ENCODE measurements around the gene TYMP.

The TYMP gene

GRCh38 chr22:50504369-50505211, 25.2 kb downstream of the TYMP start:
- DNase-seq: no peak

GRCh38 chr22:50503475-50504145, 26.2 kb downstream of the TYMP start:
- DNase-seq: no peak

DNA sequence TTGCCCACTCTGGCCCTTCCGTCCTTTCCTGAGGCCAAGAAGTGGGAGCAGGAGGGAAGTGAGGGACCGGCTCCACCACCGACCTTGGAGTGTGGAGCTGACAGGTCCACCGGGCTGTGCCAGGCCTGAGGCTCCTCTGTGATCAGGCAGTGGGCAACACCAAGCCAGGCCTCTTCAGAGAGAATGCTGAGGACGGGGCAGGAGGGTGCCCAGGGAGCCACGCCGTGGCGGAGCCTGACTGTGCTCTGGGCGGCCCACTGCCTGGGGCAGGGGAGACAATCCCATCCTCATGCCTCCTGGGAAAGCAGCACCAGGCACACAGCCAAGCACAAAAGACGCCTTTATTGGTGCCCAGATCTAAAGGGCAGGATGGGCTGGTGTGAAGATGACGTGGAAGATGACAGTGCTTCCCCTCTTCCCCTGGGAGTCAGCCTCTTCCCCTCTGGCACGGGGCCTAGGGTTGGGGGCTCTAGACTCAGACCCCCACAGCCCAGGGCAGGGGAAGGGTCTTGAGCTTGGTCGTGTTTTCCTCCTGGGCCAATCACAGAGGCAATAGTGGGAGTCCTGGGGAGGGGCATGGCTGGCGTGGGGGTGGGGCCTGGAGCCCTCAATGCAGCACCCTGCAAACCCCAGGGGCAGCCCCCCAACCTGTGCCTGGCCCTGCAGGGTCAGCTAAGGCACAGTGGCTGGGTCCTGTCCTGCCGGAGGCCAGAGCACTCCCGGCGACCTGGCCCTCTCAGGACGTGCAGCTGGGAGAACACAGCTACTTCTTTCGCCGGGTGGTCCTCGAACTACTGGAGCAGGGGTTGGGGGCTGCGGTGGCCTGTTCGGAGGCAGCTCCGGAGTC, 27.0 kb downstream of the TYMP start:
- no peak for DNase-seq

DNA sequence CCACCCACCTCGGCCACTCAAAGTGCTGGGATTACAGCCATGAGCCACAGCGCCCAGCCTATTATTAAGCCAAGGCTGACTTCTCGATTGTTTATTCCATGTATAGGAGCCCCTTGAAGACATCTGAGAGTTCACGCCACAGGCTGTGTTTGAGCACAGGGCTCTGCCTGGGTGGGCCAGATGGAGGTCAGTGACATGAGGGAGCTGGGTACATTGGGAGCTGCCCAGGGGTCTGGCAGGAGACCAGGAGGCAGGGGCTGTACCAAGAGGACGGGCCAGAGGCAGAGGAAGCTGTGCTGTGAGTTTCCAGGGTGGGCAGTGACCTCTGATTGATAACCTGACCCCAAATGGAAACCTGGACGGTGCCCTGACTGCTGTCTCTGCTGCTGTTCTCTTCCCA, 27.7 kb downstream of the TYMP start:
- no peak for DNase-seq

GRCh38 chr22:50500452-50500851, 29.4 kb downstream of the TYMP start:
- no peak for DNase-seq

DNA sequence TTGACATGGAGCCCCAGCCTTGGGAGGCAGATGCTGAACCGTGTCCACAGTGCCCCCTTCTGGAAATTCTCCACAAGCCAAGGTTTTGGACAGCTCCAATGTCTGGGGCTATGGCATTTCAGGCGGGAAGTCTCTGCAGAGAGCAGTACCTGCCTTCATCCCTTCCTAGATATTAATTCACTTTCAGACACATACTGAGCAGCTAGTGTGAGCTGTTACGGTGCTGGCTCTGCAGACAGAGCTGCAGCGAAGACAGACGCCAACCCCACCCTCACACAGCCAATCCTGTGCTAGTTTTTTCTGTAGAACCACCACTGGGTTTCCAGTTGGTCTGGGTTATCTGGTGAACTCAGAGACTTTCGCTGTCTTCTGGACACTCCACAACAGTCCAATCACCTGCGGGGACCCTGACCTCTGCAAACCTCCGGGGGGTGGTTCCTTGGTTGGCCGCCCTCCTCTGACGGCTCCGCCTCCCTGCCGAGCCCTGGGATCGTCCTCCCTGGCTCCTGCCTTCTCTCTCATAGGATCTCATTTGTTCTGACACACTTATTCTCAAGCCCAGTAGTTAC, 31.4 kb downstream of the TYMP start:
- peak; percentile 48 for DNase-seq

DNA sequence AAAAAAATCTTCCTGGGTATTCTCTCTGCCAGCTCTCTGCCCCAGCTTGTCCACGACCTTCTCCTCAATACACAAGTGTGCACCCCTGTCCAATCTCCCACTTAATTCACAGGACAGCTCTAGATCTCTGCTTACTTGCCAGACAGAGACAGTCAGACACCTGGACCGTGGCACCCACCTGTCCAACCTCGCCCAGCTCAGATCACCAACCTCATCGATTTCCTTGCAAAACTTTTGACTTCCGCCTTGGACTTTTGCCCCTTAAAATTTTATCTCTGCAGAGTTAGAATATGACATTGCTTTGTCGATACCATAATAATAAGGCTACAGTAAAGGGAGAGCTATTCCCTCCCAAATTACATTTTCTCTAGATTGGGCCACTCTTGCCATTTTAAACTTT, 32.7 kb downstream of the TYMP start:
- no peak for DNase-seq

GRCh38 chr22:50490531-50491308, 39.1 kb downstream of the TYMP start:
- no peak for DNase-seq

DNA sequence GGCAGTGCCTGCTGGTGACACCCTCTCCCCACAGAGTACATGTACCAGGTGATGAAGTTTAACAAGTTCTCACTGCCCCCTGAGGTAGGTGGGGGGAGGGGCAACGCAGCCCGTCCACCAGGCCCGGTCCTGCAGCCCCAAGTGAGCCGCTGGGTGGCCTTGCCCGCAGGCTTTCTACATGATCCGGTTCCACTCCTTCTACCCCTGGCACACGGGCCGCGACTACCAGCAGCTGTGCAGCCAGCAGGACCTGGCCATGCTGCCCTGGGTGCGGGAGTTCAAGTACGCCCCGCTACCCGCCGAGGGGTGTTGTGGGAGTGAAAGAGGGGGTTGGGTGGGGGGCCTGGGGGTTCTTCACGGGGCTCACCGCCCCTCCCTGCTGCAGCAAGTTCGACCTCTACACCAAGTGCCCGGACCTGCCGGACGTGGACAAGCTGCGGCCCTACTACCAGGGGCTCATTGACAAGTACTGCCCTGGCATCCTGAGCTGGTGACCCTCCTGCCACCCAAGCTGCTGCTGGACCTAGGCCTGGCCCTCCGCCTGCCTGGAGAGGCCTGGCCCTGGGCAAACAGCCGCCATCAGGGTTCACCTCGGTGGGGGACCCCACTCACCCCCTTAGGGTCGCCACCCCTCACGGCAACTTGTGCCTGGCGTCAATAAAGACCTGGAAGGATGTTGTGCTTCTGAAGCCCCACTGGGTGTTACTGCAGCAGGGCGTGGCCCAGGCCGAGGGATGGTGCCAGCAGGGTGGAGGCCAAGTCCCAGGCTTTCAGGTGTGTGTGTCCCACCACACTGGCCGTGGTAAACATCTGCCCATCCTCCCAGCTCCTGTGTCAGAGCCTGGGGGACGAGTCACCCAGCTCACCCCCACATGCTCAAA, 40.2 kb downstream of the TYMP start:
- DNase-seq: no peak

DNA sequence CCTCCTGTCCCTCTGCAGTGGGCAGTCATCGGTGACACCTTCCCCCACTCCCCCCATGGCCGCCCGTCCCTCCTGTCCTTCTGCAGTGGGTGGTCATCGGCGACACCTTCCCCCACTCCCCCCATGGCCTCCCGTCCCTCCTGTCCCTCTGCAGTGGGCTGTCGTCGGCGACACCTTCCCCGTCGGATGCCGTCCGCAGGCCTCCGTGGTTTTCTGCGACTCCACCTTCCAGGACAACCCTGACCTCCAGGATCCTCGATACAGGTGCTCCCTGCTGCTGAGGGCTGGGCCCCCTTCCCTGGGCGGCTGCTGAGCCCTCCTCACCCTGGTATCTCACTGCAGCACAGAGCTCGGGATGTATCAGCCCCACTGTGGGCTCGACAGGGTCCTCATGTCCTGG, 40.9 kb downstream of the TYMP start:
- no peak for DNase-seq

DNA sequence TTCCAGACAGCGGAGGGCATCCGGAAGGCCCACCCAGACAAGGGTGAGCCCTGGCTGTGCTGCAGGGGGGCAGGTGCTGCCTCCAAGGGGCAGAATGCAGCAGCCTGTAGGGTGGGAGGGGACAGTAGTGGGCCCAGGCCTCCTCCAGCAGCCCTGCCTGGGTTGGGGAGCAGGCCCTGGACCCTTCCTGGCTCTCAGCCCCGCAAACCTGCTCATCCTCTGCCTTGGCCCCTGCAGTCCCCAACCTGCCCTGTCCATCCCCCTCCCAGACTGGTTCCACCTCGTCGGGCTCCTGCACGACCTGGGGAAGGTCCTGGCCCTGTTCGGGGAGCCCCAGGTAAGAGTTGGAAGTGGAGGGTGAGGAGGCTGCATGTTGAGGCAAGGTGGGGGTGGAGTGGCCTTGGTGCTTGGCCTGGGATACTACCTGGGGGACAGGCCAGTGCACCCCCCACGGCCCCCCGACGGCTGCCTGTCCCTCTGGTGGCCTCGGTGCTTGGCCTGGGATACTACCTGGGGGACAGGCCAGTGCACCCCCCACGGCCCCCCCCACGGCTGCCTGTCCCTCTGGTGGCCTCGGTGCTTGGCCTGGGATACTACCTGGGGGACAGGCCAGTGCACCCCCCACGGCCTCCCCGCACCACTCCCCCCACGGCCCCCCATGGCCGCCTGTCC, 41.7 kb downstream of the TYMP start:
- DNase-seq: no peak

DNA sequence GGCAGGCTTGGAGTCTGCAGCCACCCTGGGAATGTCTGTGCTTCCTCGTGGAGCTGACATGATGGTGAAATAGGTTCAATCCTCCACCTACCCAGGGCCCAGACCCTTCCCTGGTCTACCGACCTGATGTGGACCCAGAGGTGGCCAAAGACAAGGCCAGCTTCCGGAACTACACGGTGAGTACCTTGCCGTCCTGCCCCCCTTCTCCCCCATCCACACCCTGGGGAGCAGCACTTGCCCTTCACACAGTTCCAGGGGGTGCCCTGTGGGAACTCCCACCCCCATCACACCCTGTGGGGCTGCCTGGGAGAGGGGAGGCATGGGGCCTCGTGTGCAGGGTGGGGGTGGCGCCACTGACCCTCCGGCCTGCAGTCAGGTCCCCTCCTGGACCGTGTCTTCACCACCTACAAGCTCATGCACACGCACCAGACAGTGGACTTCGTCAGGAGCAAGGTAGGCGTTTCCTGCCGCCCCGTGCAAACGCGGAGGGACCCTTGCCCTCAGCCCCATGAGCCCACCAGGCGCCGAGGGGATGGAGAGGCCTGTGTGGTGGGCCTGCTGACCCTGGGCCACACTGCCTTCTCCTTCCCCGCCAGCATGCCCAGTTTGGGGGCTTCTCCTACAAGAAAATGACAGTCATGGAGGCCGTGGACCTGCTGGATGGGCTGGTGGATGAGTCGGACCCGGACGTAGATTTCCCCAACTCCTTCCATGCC, 42.4 kb downstream of the TYMP start:
- DNase-seq: no peak

- DNase-seq: no peak
Measured at GRCh38 chr22:50486561-50487289, 43.1 kb downstream of the TYMP start, which contains the start of gene MIOX. Gene MIOX, plus strand, starts transcription at chr22:50486859. Its CDS starts 39 bp downstream, at chr22:50486898.

DNA sequence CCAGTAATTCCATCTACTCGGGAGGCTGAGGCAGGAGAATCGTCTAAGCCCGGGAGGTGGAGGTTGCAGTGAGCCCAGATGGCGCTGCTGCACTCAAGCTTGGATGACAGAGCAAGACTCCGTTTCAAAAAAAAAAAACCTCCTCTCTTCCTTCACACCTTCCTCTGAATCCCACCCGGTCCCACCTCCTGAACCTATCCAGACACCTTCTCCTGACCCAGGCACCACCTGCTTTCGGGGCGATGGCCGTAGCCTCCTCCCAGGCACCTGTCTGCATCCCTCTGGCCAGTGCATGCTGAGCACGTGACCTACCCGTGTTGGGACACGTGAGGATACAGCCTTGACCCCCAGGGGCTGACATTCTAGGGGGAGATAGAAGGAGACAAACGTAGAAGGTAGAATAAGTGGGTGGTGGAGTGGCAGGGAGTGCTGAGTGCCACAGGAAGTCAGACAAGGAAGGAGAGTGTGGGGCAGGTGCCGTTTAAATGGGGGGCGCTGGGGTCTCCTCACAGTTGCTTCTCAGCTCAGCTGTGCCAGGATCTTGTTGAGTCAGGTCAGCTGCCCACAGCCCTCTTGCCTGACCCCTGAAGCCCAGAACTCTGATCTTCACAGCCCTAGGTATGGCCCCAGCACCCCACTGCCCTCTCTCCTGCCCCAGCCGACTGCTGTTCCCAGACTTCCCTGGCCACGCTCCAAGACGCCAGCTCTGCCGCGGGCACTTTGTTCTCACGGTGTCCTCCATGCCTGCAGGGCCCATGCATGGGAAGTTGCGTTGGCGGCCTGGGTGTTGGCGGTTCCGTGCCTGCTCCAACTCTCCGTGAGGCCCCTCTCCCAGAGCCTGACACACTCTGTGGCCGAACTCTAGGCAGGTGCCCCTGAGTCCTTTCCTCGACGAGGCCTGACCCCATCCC, 44.3 kb downstream of the TYMP start:
- no peak for DNase-seq

DNA sequence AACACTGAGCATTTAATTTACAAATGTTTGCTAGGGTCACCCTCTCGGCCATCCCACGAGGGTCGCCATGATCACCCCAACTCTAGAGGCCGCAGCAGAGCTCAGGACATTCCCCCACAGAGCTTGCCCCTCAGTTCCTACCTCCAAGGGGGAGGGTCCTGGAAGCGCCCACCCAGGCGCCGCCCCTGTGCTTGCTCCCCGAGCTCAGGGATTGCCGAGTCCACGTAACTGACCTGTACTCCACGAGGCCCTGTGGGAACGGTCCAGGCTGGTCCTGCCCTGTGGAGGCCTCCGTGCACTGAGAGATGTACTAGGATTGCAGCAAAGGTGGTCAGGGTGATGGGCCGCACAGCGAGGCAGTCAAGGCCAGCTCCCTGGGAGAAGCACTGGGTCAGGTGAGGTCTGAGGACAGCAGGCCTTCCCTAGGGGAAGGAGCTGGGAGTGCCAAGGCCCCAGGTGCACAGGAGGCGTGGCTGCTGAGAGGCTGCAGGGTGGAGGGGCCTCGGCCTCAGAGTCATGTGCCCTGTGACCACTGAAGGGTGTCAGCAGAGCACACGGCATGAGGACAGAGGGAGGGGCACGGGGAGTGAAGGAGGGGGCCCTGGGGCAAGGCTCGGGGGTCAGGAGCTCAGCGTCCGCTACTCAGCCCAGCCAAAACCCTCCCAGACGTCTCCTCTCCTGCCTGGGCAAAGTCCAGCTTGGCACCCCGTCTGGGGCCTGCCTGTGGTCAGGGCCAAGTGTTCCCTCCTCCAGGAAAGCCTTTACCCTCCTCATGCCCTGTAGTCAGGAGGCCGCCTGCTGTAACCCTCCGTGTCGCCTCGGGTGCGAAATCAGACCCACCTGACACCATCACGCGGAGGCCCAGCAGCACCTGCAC, 45.6 kb downstream of the TYMP start:
- DNase-seq: no peak

- DNase-seq: no peak
Measured at GRCh38 chr22:50483556-50483955, 46.3 kb downstream of the TYMP start.

DNA sequence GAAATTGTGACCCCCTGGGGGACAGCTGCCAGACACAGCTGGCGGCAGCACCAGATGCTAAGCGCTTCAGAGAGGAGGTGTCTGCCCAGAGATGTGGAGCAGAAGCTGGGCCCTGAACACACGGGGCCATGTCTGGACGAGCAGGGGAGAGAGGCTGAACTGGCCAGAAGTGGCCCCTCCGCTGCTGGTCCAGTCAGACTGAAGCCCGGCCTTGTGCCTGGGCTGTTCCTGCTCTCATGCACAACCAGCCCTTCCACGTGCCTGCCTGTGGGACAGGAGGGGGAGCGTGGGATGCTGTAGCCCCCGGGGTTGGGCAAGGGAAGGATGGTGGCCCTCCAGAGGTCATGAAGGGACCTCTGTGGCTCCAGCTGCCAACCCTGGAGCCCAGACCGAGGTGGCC, 46.7 kb downstream of the TYMP start:
- no peak for DNase-seq

All from effector CD8-positive, alpha-beta T cell (primary cell).